A549 (cell line): Measurements from ENCODE around the gene ANKRD13C. TPM values are rescaled to one million over a fixed set of nuclear protein-coding genes. Genes with fewer than 3 reads are reported as not detected.
A peak's percentile ranks its signal among the peaks of the same experiment; 100 is the strongest.

Experiments
- ATAC-seq, 2 experiments: fragments of 200-7000 bp in 1 of 2; fragments of >200 bp in 1 of 2; cut with Nextera tagmentation in 1 of 2; cut with Tn5 transposase in 1 of 2; 3 replicates each; pipeline versions ENCODE4 v1.8.0 to v1.9.1; 2018 to 2020; ENCODE audit warnings: mild to moderate bottlenecking in 1 of 2, moderate library complexity in 1 of 2
- CTCF ChIA-PET: fragments of 300-600 bp; sonication (Branson Sonifier 250); formaldehyde crosslinking; extraction: SDS; loops from one replicate; lab custom pipeline; 2021; ENCODE audit warnings: antibody characterized with exemption, inconsistent platforms; lab: Yijun Ruan, JAX
- POLR2A ChIA-PET: fragments of 350-600 bp; formaldehyde crosslinking; extraction: SDS; loops from one replicate; lab custom pipeline; 2021; ENCODE audit warnings: antibody characterized with exemption, inconsistent platforms; lab: Yijun Ruan, JAX
- DNase-seq, 2 experiments: peaks; one replicate each; pipeline versions ENCODE4 v3.0.0 to v3.0.0-alpha.2; 2011 to 2016; ENCODE audit warnings: low read depth in 1 of 2, low spot score in 1 of 2
- FAIRE-seq: peaks from 2 replicates; lab custom pipeline; 2011; peaks lifted over from hg19 to GRCh38; lab: Jason Lieb, UNC
- H3K27ac ChIP-seq, 2 experiments: fragments of >200 bp; sonication (Bioruptor Twin); formaldehyde crosslinking; 3 replicates each; pipeline ENCODE4 v1.5.1; 2016 to 2017
- H3K4me1 ChIP-seq: fragments of >200 bp; sonication (Bioruptor Twin); formaldehyde crosslinking; 3 replicates; pipeline ENCODE4 v1.6.1; 2016
- H3K4me2 ChIP-seq: fragments of >200 bp; sonication (Bioruptor Twin); formaldehyde crosslinking; 3 replicates; pipeline ENCODE4 v1.6.1; 2016
- H3K4me3 ChIP-seq: fragments of >200 bp; sonication (Bioruptor Twin); formaldehyde crosslinking; 3 replicates; pipeline ENCODE4 v1.5.1; 2016
- H3K9me3 ChIP-seq: fragments of >200 bp; sonication (Bioruptor Twin); formaldehyde crosslinking; 3 replicates; pipeline ENCODE4 v1.6.1; 2016
- CBX8 ChIP-seq: fragments of 200-600 bp; sonication (generic); IDR thresholded peaks from 2 replicates; pipeline ENCODE4 v1.6.1; 2016
- CEBPB ChIP-seq, 2 experiments: fragments of >200 bp in 1 of 2; sonication (Bioruptor Twin) in 1 of 2; formaldehyde crosslinking in 1 of 2; IDR thresholded peaks; 2 replicates each; pipeline ENCODE4 v1.6.1; 2012 to 2016
- CHD2 ChIP-seq: fragments of 150-350 bp; IDR thresholded peaks from 2 replicates; pipeline ENCODE4 v1.6.1; 2014; ENCODE audit warnings: low read length; ENCODE audit not compliant: partially characterized antibody
- CHD4 ChIP-seq: fragments of 200-600 bp; sonication (generic); IDR thresholded peaks from 2 replicates; pipeline ENCODE4 v1.6.1; 2016; ENCODE audit warnings: antibody characterized with exemption, mild to moderate bottlenecking, borderline replicate concordance
- EHF ChIP-seq: fragments of 250-450 bp; sonication (Bioruptor Pico); IDR thresholded peaks from 2 replicates; pipeline ENCODE4 v1.5.0; 2020; ENCODE audit warnings: mild to moderate bottlenecking
- EP300 ChIP-seq, 2 experiments: fragments of >200 bp; sonication (Bioruptor Twin); formaldehyde crosslinking; IDR thresholded peaks; 2 replicates in 1 of 2; 3 replicates in 1 of 2; pipeline ENCODE4 v1.6.1; 2016 to 2017
- HES2 ChIP-seq: fragments of >200 bp; sonication (Bioruptor Twin); formaldehyde crosslinking; IDR thresholded peaks from 2 replicates; pipeline ENCODE4 v1.6.1; 2016
- HEYL ChIP-seq: fragments of 250-450 bp; sonication (Bioruptor Pico); IDR thresholded peaks from 2 replicates; pipeline ENCODE4 v1.8.0; 2021; ENCODE audit warnings: mild to moderate bottlenecking, moderate library complexity
- HOXA7 ChIP-seq: fragments of 250-450 bp; sonication (Bioruptor Pico); IDR thresholded peaks from 2 replicates; pipeline ENCODE4 v1.5.0; 2020; ENCODE audit warnings: mild to moderate bottlenecking, moderate library complexity
- HOXB13 ChIP-seq: fragments of 250-450 bp; sonication (Bioruptor Pico); IDR thresholded peaks from 2 replicates; pipeline ENCODE4 v1.5.0; 2020; ENCODE audit warnings: low read depth, mild to moderate bottlenecking, moderate library complexity
- HOXB5 ChIP-seq: fragments of 250-450 bp; sonication (Bioruptor Pico); IDR thresholded peaks from 2 replicates; pipeline ENCODE4 v1.5.0; 2020; ENCODE audit warnings: mild to moderate bottlenecking, moderate library complexity
- JUNB ChIP-seq: fragments of >200 bp; sonication (Bioruptor Twin); formaldehyde crosslinking; IDR thresholded peaks from 2 replicates; pipeline ENCODE4 v1.6.1; 2016
- KDM1A ChIP-seq: fragments of 200-600 bp; sonication (generic); IDR thresholded peaks from 2 replicates; pipeline ENCODE4 v1.6.1; 2016; ENCODE audit warnings: low read depth, mild to moderate bottlenecking
- KDM5A ChIP-seq: fragments of 200-600 bp; sonication (generic); IDR thresholded peaks from 2 replicates; pipeline ENCODE4 v1.6.1; 2016; ENCODE audit warnings: antibody characterized with exemption, mild to moderate bottlenecking
- MAFK ChIP-seq: fragments of 450-650 bp; IDR thresholded peaks from 2 replicates; pipeline ENCODE4 v1.6.1; 2014; ENCODE audit not compliant: partially characterized antibody
- MAZ ChIP-seq: fragments of 150-350 bp; IDR thresholded peaks from 2 replicates; pipeline ENCODE4 v1.6.1; 2014; ENCODE audit warnings: antibody characterized with exemption, low read depth, low read length, borderline replicate concordance
- PHF8 ChIP-seq: fragments of 200-600 bp; sonication (generic); IDR thresholded peaks from 2 replicates; pipeline ENCODE4 v1.6.1; 2016; ENCODE audit warnings: low read depth, mild to moderate bottlenecking, antibody characterized with exemption, moderate library complexity, borderline replicate concordance
- POLR2AphosphoS2 ChIP-seq: conservative IDR thresholded peaks from 2 replicates; pipeline ENCODE4 v1.6.1; 2012; ENCODE audit warnings: low read length, improper control_type of control experiment, inconsistent platforms
- RAD21 ChIP-seq, 2 experiments: fragments of >200 bp in 1 of 2; sonication (Bioruptor Twin) in 1 of 2; formaldehyde crosslinking in 1 of 2; IDR thresholded peaks in 1 of 2; conservative IDR thresholded peaks in 1 of 2; 2 replicates in 1 of 2; 3 replicates in 1 of 2; pipeline ENCODE4 v1.6.1; 2012 to 2018; ENCODE audit warnings: inconsistent platforms in 1 of 2
- RARB ChIP-seq: fragments of 250-450 bp; sonication (Bioruptor Pico); IDR thresholded peaks from 2 replicates; pipeline ENCODE4 v1.8.0; 2021; ENCODE audit warnings: mild to moderate bottlenecking, moderate library complexity
- RCOR1 ChIP-seq: fragments of 150-350 bp; IDR thresholded peaks from 2 replicates; pipeline ENCODE4 v1.6.1; 2014; ENCODE audit warnings: antibody characterized with exemption, low read length, low read depth
- RNF2 ChIP-seq: fragments of 200-600 bp; sonication (generic); IDR thresholded peaks from 2 replicates; pipeline ENCODE4 v1.6.1; 2016; ENCODE audit warnings: low read depth, mild to moderate bottlenecking, antibody characterized with exemption, moderate library complexity, borderline replicate concordance
- TFCP2L1 ChIP-seq: fragments of 250-450 bp; sonication (Bioruptor Pico); IDR thresholded peaks from 2 replicates; pipeline ENCODE4 v1.5.0; 2021; ENCODE audit warnings: mild to moderate bottlenecking
- ZC3H11A ChIP-seq: fragments of 450-650 bp; IDR thresholded peaks from 2 replicates; pipeline ENCODE4 v1.6.1; 2014; ENCODE audit warnings: antibody characterized with exemption, mild to moderate bottlenecking
- ZFP36 ChIP-seq: fragments of 450-650 bp; IDR thresholded peaks from 2 replicates; pipeline ENCODE4 v1.6.1; 2014; ENCODE audit warnings: borderline replicate concordance; ENCODE audit not compliant: partially characterized antibody
- ZNF302 ChIP-seq: fragments of 250-450 bp; sonication (Bioruptor Pico); IDR thresholded peaks from 2 replicates; pipeline ENCODE4 v1.9.0; 2021; ENCODE audit warnings: inconsistent platforms, mild to moderate bottlenecking, moderate library complexity
- ZSCAN20 ChIP-seq: fragments of 250-450 bp; sonication (Bioruptor Pico); IDR thresholded peaks from 2 replicates; pipeline ENCODE4 v1.8.0; 2022; ENCODE audit warnings: mild to moderate bottlenecking, moderate library complexity
- WGBS: methylation state at CpG from one replicate; pipeline ENCODE4 v1.1.6; 2017; ENCODE audit errors: missing lambda C conversion rate; 5-methylcytosine and 5-hydroxymethylcytosine counted together
- polyA minus RNA-seq: library from RNA; depleted of rRNA, polyadenylated mRNA; stranded (reverse); fragments of >200 nt; gene quantifications from 2 replicates; pipeline ENCODE4 v1.2.3, GENCODE V29; 2011; rRNA and poly(A)+ RNA removed
- polyA plus RNA-seq, 4 experiments: library from polyadenylated mRNA; depleted of rRNA in 3 of 4; stranded (reverse); fragments of >200 nt; fragmentation: RNase III in 1 of 4; extraction: RNeasy Plus Mini Kit Qiagen cat#74134 plus additional on column Dnase treatment in 1 of 4; gene quantifications; 2 replicates in 3 of 4; 3 replicates in 1 of 4; pipeline ENCODE4 v1.2.3, GENCODE V29; 2011 to 2017
- TF ChIP-seq, protein P1 (sequence below): fragments of 450-650 bp; IDR thresholded peaks from 2 replicates; pipeline ENCODE4 v1.6.1; 2014; ENCODE audit warnings: antibody characterized with exemption
- TF ChIP-seq, protein P2 (sequence below): fragments of 250-450 bp; sonication (Bioruptor Pico); IDR thresholded peaks from 2 replicates; pipeline ENCODE4 v1.5.0; 2021; ENCODE audit warnings: mild to moderate bottlenecking, moderate library complexity, borderline replicate concordance
- TF ChIP-seq, protein P3 (sequence below): fragments of >200 bp; sonication (Bioruptor Twin); formaldehyde crosslinking; IDR thresholded peaks from 3 replicates; pipeline ENCODE4 v1.6.1; 2016
- TF ChIP-seq, protein P4 (sequence below): fragments of 250-450 bp; sonication (Bioruptor Pico); IDR thresholded peaks from 2 replicates; pipeline ENCODE4 v1.5.0; 2020; ENCODE audit warnings: low read depth, mild to moderate bottlenecking, moderate library complexity
- TF ChIP-seq, protein P5 (sequence below): IDR thresholded peaks from 2 replicates; pipeline ENCODE4 v1.6.1; 2012; ENCODE audit warnings: low read depth, borderline replicate concordance

The ANKRD13C gene, protein sequence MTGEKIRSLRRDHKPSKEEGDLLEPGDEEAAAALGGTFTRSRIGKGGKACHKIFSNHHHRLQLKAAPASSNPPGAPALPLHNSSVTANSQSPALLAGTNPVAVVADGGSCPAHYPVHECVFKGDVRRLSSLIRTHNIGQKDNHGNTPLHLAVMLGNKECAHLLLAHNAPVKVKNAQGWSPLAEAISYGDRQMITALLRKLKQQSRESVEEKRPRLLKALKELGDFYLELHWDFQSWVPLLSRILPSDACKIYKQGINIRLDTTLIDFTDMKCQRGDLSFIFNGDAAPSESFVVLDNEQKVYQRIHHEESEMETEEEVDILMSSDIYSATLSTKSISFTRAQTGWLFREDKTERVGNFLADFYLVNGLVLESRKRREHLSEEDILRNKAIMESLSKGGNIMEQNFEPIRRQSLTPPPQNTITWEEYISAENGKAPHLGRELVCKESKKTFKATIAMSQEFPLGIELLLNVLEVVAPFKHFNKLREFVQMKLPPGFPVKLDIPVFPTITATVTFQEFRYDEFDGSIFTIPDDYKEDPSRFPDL
- polyA plus RNA-seq (2011; rRNA removed) (9.2 and 12.5 TPM in 2 replicates), polyA plus RNA-seq (2017; fragmentation: RNase III; extraction: RNeasy Plus Mini Kit Qiagen cat#74134 plus additional on column Dnase treatment) (8.1 to 9.1 TPM (median 8.3 TPM) in 3 replicates), polyA minus RNA-seq (6.0 and 6.4 TPM in 2 replicates)
- polyA plus RNA-seq (2012; cell fraction: cytosol; rRNA removed) = 3.8 and 4.8 TPM in 2 replicates
- 4.6 and 4.8 TPM in 2 replicates for polyA plus RNA-seq (2012; cell fraction: nucleus; rRNA removed)

- peak within 1 kb of the TSS; percentile 67 for H3K4me3 ChIP-seq
- no peak for FAIRE-seq
- no peaks in the 10 kb centered on the region for H3K9me3 ChIP-seq
- peak; percentile 98 to 99 for ATAC-seq
- POLR2A ChIA-PET = interaction anchor here (0.5 to 4.3 kb wide), 13 partner anchors 11 to 168 kb away, joined by 3 to 62 read pairs (median 5); partner anchors contain the start of genes CTH and SRSF11
- H3K4me2 ChIP-seq = peak within 1 kb of the TSS; percentile 78
- H3K4me1 ChIP-seq = peaks cover 18% of the 10 kb centered on the region
- 2% methylated on average over 21 of the region's 65 CpGs for WGBS
- peak; percentile 83 to 94 for DNase-seq
- CTCF ChIA-PET = interaction anchor here (1.3 to 1.5 kb wide), 2 partner anchors 15 to 56 kb away, joined by 4 to 7 read pairs; partner anchors contain the start of gene CTH
- peak within 1 kb of the TSS; percentile 94 to 95 for H3K27ac ChIP-seq
- TF ChIP-seq ZFP36 (no peak), CBX8 (no peak), RARB (no peak), KDM5A (peak; percentile 77), HOXB13 (no peak), MAFK (no peak), JUNB (no peak), POLR2AphosphoS2 (no peak), CHD4 (no peak), CHD2 (peak; percentile 92), RNF2 (no peak), TFCP2L1 (CRISPR knock-in tag) (no peak), CEBPB (IDR thresholded peaks at IDR 0.05) (no peak), PHF8 (peak; percentile 96), HES2 (no peak), RAD21 (conservative IDR thresholded peaks at IDR 0.05 in 1 of 2, IDR thresholded peaks at IDR 0.05 in 1 of 2) (no peak), KDM1A (peak; percentile 56; the same call in 1 of the 2 replicates), EHF (CRISPR knock-in tag) (no peak), MAZ (no peak), ZSCAN20 (CRISPR knock-in tag) (no peak), EP300 (IDR thresholded peaks at IDR 0.05) (no peak), ZC3H11A (no peak), ZNF302 (CRISPR knock-in tag) (no peak), HEYL (no peak), RCOR1 (no peak), HOXA7 (CRISPR knock-in tag) (no peak), HOXB5 (no peak)
- TF ChIP-seq, protein P1, sequence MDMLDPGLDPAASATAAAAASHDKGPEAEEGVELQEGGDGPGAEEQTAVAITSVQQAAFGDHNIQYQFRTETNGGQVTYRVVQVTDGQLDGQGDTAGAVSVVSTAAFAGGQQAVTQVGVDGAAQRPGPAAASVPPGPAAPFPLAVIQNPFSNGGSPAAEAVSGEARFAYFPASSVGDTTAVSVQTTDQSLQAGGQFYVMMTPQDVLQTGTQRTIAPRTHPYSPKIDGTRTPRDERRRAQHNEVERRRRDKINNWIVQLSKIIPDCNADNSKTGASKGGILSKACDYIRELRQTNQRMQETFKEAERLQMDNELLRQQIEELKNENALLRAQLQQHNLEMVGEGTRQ = no peak
- TF ChIP-seq, protein P2, sequence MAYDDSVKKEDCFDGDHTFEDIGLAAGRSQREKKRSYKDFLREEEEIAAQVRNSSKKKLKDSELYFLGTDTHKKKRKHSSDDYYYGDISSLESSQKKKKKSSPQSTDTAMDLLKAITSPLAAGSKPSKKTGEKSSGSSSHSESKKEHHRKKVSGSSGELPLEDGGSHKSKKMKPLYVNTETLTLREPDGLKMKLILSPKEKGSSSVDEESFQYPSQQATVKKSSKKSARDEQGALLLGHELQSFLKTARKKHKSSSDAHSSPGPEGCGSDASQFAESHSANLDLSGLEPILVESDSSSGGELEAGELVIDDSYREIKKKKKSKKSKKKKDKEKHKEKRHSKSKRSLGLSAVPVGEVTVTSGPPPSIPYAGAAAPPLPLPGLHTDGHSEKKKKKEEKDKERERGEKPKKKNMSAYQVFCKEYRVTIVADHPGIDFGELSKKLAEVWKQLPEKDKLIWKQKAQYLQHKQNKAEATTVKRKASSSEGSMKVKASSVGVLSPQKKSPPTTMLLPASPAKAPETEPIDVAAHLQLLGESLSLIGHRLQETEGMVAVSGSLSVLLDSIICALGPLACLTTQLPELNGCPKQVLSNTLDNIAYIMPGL (CRISPR knock-in tag) = no peak
- TF ChIP-seq, protein P3, sequence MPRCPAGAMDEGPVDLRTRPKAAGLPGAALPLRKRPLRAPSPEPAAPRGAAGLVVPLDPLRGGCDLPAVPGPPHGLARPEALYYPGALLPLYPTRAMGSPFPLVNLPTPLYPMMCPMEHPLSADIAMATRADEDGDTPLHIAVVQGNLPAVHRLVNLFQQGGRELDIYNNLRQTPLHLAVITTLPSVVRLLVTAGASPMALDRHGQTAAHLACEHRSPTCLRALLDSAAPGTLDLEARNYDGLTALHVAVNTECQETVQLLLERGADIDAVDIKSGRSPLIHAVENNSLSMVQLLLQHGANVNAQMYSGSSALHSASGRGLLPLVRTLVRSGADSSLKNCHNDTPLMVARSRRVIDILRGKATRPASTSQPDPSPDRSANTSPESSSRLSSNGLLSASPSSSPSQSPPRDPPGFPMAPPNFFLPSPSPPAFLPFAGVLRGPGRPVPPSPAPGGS = peak; percentile 38; the same call in 1 of the 3 replicates
- TF ChIP-seq, protein P4, sequence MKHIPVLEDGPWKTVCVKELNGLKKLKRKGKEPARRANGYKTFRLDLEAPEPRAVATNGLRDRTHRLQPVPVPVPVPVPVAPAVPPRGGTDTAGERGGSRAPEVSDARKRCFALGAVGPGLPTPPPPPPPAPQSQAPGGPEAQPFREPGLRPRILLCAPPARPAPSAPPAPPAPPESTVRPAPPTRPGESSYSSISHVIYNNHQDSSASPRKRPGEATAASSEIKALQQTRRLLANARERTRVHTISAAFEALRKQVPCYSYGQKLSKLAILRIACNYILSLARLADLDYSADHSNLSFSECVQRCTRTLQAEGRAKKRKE (CRISPR knock-in tag) = no peak
- TF ChIP-seq, protein P5, sequence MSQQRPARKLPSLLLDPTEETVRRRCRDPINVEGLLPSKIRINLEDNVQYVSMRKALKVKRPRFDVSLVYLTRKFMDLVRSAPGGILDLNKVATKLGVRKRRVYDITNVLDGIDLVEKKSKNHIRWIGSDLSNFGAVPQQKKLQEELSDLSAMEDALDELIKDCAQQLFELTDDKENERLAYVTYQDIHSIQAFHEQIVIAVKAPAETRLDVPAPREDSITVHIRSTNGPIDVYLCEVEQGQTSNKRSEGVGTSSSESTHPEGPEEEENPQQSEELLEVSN = peak; percentile 83
Observed at GRCh38 chr1:70354332-70355110, at the start of gene ANKRD13C. ANKRD13C (minus strand) TSS chr1:70354722; CDS start chr1:70354408, 314 bp downstream.
